Measurements from ENCODE around the gene CDHR5. TPM values are rescaled to one million over a fixed set of nuclear protein-coding genes. Genes with fewer than 3 reads are reported as not detected.
A peak's percentile ranks its signal among the peaks of the same experiment; 100 is the strongest.

The CDHR5 gene
- total RNA-seq, 3 donors from 2014 or later, result 6.2 TPM; not detected in 2

GRCh38 chr11:643849-644738, 19.3 kb upstream of the CDHR5 start:
- no peaks in the 10 kb centered on the region for H3K27me3 ChIP-seq
- peaks cover 0 to 3% of the 10 kb centered on the region in 2 donors for H3K4me1 ChIP-seq
- TF ChIP-seq POLR2A (IDR thresholded peaks at IDR 0.05) (no peak), CTCF (IDR thresholded peaks at IDR 0.05) (no peak), POLR2AphosphoS5 (IDR thresholded peaks at IDR 0.05) (no peak)
- H3K9me3 ChIP-seq, result no peaks in the 10 kb centered on the region
- intact Hi-C loops (cut with DNase I; ENCODE audit: low total_unique reads), result no loop called here
- DNase-seq (ENCODE audit: low spot score in 2 of 2), result no peak
- no peak overlapping the region for H3K27ac ChIP-seq
- H3K4me3 ChIP-seq, result no peak overlapping the region
- H3K36me3 ChIP-seq, result no peaks in the 10 kb centered on the region

- H3K27ac ChIP-seq, result no peak overlapping the region
- H3K4me3 ChIP-seq, result no peak overlapping the region
- H3K4me1 ChIP-seq, result peaks cover 0 to 4% of the 10 kb centered on the region in 2 donors
- no peaks in the 10 kb centered on the region for H3K36me3 ChIP-seq
- intact Hi-C loops (cut with DNase I; ENCODE audit: low total_unique reads), result no loop called here
- no peaks in the 10 kb centered on the region for H3K27me3 ChIP-seq
- no peak for DNase-seq (ENCODE audit: low spot score in 2 of 2)
- H3K9me3 ChIP-seq, result no peaks in the 10 kb centered on the region
- TF ChIP-seq POLR2A (IDR thresholded peaks at IDR 0.05) (no peak), POLR2AphosphoS5 (IDR thresholded peaks at IDR 0.05) (no peak), CTCF (IDR thresholded peaks at IDR 0.05) (no peak)
Observed at GRCh38 chr11:643366-643765, 18.6 kb upstream of the CDHR5 start.

GRCh38 chr11:641806-642370, 17.1 kb upstream of the CDHR5 start:
- intact Hi-C loops (cut with DNase I; ENCODE audit: low total_unique reads), result no loop called here
- no peak overlapping the region for H3K4me3 ChIP-seq
- TF ChIP-seq POLR2AphosphoS5 (IDR thresholded peaks at IDR 0.05), result no peak
- TF ChIP-seq POLR2A (IDR thresholded peaks at IDR 0.05), result no peak
- H3K27ac ChIP-seq, result no peak overlapping the region
- no peaks in the 10 kb centered on the region for H3K9me3 ChIP-seq
- peaks cover 6 to 9% of the 10 kb centered on the region in 2 donors for H3K27me3 ChIP-seq
- H3K36me3 ChIP-seq, result no peaks in the 10 kb centered on the region
- H3K4me1 ChIP-seq, result peaks cover 0 to 12% of the 10 kb centered on the region in 2 donors
- no peak for DNase-seq (ENCODE audit: low spot score in 2 of 2)

GRCh38 chr11:640021-640706, 15.4 kb upstream of the CDHR5 start:
- Histone ChIP-seq H3K4me1 (peaks cover 0 to 14% of the 10 kb centered on the region in 2 donors), H3K4me3 (peak overlapping the region in 1 of 3 donors; percentile 52), H3K27me3 (peaks cover 9% of the 10 kb centered on the region in 2 donors), H3K36me3 (no peaks in the 10 kb centered on the region), H3K27ac (no peak overlapping the region), H3K9me3 (no peaks in the 10 kb centered on the region)
- DNase-seq (ENCODE audit: low spot score in 2 of 2), result no peak
- TF ChIP-seq POLR2AphosphoS5 (IDR thresholded peaks at IDR 0.05) (no peak), POLR2A (IDR thresholded peaks at IDR 0.05) (no peak), CTCF (IDR thresholded peaks at IDR 0.05) (no peak)
- intact Hi-C loops (cut with DNase I; ENCODE audit: low total_unique reads), result no loop called here

- H3K4me3 ChIP-seq, result peak overlapping the region in 1 of 3 donors; percentile 52
- H3K9me3 ChIP-seq, result no peaks in the 10 kb centered on the region
- no peaks in the 10 kb centered on the region for H3K36me3 ChIP-seq
- DNase-seq (ENCODE audit: low spot score in 2 of 2), result no peak
- TF ChIP-seq CTCF (IDR thresholded peaks at IDR 0.05) (no peak), POLR2A (IDR thresholded peaks at IDR 0.05) (no peak), POLR2AphosphoS5 (IDR thresholded peaks at IDR 0.05) (no peak)
- H3K27me3 ChIP-seq, result peaks cover 9% of the 10 kb centered on the region in 2 donors
- intact Hi-C loops (cut with DNase I; ENCODE audit: low total_unique reads), result no loop called here
- no peak overlapping the region for H3K27ac ChIP-seq
- peaks cover 0 to 14% of the 10 kb centered on the region in 2 donors for H3K4me1 ChIP-seq
Observed at GRCh38 chr11:639332-639955, 14.7 kb upstream of the CDHR5 start.

Measured in breast epithelium (tissue), 4 donors.